HG03175 (cell line): ENCODE data around the gene ATP6V1G2.
"Not testable (repeated sequence)": the region's sequence is repeated elsewhere in the genome, so short reads cannot be mapped to it uniquely, and the experiment has no call there.

ENCODE experiments used
- ATAC-seq: cut with Tn5 transposase; IDR thresholded peaks from one replicate; pipeline ENCODE4 v1.9.1; 2021; ENCODE audit warnings: mild to moderate bottlenecking, moderate library complexity; ENCODE audit not compliant: unreplicated experiment

The ATP6V1G2 gene

DNA sequence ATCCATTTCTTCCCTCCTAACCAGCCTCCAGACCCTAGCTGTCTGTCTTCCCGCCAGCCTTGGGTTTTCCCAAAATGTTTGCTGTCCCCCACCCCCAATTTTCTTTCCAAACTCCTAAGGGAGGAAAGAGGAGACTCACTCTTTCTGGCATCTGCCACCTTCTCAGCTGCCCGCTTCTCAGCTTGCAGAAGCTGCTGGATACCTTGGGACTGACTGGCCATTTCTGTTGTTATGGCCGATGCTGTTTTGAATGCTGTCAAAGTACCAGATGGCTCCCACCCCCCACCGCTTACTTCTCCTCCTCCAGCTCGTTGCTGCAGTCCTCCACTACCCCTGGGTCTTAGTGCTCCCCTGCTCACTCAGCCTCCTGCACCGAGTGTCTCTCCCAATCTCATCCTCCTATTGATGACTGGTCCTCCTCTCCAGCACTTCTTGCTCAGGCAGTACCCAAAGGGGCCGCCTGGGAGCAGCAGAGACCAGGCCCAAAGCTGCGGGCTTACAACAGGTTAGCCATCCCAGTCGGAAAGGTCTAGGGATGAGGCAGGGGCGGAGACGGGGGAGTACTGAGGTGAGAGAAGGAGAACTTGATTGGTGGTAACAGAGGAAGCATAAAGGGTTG is at the start of gene ATP6V1G2:
TSS of gene ATP6V1G2 (minus strand) at position 270 of the 619 bp plus-strand sequence. CDS start at position 221, 49 bp downstream.
- ATAC-seq, result peak; percentile 49

DNA sequence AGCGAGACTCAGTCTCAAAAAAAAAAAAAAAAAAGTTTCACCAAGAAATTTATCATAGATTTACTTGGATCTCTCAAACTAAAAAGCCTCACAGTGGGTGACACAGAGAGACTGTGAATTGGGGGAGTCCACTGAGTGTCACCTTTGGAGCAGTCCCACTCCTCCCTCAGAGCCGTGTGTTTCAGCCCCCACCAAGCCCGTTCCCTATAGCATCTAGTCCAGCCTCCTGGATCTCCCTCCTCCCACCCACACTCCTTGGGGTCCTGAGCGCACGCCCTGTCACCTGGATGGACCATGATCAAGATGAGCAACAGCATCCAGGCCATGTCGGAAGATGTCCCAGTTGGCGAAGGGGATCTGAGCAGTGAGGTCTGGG is 46.0 kb upstream of the ATP6V1G2 start:
- peak; percentile 17 for ATAC-seq

DNA sequence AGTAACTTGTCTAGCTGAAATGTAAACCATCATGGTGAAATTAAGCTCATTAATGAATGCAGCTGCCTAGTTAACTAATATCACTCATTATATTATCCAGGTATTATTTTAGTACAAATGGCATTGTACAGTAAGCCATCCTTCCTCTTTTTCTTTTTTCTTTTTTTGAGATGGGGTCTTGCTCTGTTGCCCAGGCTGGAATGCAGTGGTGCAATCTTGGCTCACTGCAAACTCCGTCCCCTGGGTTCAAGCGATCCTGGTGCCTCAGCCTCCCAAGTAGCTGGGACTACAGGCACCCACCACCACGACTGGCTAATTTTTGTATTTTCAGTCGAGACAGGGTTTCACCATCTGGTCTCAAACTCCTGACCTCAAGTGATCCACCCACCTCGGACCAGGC is 44.3 kb upstream of the ATP6V1G2 start:
- ATAC-seq, result not testable (repeated sequence)

DNA sequence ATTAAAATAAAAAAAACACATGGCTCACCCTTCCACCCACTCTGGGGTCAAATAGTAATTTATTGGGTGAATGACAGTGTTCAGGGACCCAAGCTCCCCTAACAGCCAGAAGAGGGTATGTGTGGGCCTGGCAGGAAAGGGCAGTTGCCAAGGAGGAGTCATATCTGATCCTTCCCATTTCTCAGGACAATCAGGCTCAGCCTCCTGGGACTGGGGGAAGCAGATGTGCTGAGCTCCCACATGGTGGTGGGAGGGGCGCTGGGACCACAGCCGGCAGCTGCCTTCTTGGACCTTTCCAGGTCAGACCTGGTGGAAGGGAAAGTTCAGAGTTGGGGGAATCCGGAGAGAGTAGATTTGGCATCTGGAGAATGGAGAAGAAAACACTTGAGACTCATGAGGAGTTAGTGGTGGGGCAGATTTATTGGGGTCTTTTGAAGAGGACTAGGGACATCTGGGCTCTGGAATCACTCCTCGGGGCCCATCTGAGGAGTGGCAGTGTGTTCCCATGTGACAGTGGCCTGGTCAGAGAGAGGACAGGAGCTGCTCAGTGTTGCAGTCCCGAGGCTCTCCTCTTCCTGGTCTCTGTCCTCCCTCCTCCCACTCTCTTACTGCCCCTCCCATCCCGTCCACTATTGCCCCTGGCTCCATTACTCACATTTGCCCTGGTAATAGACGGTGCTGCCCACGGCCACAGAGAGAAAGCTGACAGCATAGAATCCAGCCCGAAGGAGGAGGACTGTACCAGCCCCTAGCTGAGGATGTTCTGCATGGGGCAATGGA is 42.7 kb upstream of the ATP6V1G2 start:
- ATAC-seq, result no peak

DNA sequence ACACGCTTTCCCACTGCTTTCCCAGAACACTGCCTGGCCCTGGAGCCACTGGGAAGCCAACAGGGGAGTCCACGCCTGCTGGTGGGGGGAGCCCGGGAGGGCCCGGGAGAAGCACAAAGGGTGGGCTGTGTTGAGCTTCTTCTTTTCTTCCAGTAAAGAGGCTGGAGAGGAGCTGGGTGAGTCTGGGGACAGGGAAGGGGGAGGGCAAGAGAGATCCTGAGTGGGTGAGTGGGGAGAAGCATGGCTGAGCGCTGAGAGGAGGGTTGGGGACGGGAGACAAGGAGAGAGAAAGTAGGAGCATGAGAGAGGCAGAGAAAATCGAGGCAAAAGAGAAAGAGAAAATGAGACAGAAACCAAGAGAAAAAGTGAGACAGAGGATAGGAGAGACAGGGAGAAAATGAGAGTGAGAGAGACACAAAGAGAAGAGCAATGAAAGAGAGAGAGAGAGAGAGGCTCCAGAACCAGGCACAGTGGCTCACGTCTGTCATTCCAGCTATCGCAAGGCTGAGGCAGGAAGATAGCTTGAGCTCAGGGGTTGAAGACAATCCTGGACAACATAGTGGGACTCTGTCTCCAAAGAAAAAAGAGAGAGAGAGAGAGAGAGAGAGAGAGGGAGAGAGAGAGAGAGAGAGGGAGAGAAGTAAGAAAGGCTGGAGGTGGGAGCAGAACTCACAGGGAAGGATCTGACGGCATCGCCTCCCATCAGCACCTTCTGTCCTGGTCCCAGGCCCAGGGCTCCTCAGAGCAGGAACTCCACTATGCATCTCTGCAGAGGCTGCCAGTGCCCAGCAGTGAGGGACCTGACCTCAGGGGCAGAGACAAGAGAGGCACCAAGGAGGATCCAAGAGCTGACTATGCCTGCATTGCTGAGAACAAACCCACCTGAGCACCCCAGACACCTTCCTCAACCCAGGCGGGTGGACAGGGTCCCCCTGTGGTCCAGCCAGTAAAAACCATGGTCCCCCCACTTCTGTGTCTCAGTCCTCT is 41.7 kb upstream of the ATP6V1G2 start:
- no peak for ATAC-seq

DNA sequence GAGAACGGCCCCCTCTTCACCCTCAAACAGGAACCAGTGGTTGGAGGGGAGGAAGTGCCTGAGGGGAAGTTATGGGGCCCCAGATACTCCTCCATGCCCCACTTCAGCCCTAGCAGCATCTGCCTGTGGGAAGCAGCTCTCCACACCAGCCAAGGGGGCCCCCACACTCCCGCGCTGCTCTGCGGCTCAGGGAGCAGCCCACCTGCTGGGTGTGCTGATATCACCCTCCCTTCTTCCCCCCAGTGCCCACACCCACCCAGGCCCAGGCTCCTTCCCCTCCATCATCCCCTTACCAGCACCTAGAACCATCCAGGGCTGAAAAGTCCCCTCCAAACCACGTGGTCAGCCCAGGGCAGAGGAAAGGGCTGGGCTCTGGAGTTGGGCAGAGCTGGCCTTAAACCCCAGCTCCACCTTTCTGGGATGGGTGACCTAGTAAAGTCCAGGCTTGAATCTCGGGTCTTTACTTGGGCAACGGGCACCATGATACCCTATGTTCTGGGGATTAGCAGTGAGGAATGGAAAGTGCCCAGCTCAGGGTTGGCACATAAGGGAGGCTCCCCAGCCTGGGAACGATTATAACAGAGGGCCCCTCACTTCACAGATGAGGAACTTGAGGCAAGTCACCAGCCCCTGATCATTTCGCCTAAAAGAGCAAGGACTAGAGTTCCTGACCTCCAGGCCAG is 40.3 kb upstream of the ATP6V1G2 start:
- no peak for ATAC-seq

DNA sequence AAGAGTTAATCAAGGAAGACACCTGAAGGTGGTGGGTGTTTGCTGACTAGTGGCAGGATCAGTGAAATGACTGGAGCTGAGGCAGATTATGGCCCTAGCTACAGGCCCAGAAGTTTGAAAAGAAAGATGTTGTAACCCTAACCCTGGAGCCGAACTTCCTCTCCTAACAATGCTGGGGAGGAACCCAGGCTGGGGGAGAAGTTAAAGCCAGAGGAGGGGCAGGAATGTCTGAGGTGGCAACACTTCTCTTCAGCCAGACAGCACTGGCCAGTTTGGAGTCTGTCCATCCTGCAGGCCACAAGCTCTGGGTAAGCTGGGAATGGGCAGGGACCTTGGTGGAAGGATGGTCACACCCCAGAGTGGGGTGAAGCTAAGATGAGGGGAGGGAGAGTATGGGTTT is 39.6 kb upstream of the ATP6V1G2 start, which contains the start of gene LST1:
TSS of gene LST1 (plus strand) at position 270 of the 400 bp plus-strand sequence. CDS start 1,023 bp downstream, outside the sequence.
- no peak for ATAC-seq

DNA sequence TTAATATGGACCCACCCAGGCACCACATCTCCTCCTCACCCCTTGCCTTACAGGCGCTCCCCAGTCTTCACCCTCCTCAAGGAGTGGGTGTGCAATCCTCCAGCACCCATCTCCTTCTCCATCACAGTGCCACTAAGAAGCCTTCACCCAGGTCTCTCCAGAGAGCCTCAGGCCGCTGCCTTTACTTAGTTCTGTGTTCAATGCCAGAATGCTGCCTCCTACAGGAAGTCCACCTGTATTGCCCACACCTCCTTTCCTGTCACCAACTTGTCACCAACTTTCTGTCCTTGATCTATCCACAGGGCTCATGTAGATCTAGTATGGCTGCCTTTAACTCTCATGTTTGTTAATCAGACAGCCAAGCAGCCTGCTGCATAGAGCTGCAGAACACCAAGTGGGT is 39.1 kb upstream of the ATP6V1G2 start:
- no peak for ATAC-seq

DNA sequence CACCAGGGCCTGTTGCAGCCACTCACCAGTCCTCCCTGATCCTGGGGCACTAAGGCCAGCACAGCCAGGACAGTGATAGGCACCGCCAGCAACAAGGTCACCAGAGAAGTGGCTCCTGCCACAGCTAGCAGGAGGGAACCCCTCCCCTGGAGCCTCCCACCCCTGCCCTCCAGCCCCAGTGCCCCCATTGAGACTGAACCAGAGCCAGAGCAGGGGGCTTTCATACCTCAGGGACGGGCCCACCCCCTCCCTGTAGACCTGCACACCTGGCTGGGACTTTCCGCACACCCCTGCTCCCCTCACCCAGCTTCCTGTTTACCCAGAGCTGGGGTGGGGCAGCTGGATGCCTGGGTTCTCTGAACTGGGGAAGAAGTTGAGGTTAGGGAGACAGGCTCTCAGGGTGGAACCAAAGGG is 35.8 kb upstream of the ATP6V1G2 start, which contains the start of gene LTB:
TSS of gene LTB (minus strand) at position 195 of the 414 bp plus-strand sequence. CDS start at position 188, 7 bp downstream.
- no peak for ATAC-seq

DNA sequence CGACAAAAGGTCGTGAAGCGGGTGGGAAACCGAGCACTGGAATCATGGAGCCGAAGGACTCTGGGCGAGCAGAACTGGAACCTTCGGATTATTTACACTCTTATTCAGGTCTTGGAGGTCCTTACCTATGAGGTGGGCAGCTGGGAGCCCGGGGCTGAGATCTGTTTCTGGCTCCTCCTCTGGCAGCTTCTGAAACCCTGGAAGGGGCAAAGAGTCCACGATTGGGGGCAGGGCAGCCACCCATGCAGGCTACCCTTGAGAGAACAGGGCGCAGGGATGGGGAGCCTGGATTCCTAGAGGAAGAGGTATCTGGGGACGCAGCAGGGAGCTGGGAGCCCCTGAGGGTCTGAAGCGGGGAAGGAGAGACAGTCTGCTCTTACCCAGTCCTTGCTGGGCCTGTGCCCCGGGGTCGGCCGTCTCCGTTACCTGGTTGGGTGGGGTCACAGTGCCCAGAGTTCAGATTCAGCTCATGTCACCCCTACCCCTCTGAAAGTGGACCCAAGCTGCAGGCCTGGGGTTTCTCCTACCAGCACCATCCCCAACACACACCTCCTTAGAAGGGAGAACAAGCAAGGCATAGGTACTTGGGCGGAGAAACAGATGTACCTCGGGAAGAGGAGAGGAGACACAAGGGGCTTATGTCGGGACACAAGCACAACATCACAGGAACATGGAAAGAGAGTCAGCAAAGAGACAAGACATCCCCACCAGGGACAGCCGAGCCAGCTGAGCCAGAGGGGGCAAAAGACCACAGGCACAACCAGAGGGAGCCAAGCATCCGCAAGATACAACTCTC is 35.2 kb upstream of the ATP6V1G2 start:
- no peak for ATAC-seq

DNA sequence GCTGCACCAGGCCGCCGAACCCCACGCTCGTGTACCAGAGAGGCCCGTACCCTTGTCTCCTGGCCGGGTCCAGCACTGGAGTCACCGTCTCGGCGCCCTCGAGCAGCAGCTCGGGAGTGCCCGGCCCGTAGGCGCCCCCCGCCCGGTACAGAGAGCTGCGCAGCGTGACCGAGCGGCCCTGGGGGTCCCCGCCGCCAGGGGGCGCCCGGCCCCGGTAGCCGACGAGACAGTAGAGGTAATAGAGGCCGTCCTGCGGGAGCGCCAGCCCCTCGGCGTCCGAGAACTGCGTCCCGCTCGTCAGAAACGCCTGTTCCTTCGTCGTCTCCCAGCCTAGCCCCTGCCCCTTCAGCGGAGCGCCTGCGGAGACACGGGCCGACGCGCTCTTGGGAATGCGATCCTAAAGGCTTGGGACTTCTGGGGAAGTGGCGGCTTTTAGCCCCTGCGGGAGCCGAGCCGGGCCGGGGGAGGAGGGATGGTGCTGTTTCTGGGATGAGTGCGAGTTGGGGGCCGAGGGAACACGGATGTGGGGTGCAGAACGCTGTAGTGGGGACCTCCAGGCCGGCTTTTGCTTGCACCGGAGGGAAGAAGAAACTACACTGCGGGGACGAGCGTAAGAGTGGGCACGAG is 34.5 kb upstream of the ATP6V1G2 start:
- peak; percentile 61 for ATAC-seq

DNA sequence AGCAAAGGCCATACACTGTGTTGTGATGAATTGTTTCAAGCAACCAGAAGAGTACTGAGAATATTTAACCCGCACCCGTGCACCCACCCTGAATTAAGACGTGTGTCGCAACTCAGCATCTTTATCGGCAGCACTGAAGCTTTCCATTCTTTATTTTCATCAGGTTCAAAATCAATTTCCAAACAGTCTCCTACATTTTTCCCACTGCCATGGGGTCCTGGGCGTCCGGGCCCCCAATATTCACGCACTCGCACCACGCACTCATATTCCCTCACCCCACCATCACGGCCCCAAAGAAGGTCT is 34.0 kb upstream of the ATP6V1G2 start:
- no peak for ATAC-seq

DNA sequence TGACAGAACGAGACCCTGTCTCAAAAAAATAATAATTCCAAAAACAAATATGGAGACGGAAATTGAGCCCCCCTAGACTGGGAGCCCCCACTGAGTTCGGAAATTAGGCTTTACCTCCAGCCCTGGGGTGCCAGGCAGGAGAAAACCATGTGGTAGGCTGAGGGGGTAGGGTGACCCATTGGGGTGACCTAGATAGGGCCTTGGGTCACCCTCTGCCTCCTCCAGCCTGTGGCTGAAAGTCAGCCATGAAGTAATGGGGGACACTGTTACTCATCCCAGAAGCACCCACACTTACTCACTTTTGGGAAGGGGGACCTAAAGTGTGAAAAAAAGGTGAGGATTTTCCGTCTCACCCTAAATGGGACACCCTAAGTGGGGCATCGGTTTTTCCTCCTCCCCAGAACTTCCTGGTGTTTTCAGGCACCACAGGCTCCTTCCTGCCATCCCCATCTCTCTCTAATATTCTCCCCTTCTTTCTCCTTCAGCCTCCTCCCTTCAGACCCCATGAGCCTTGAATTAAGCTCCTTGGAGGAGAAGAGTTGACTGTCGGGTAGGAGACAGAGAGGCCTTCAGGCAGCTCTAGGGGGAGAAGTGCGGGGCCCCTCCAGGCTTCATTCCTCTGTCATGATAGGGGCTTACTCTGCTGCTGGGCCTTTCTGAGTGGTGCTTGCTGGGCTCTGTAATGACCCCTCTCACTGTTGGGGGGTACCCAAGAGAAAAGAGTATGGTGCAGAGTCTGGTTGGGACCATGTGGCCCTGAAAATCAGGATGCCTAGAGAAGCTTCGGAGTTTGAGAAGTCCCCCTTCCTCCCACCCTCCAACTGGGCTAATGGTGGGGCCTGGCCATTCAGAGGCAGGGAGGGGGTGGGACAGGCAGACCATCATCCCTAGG is 33.4 kb upstream of the ATP6V1G2 start:
- ATAC-seq, result no peak

DNA sequence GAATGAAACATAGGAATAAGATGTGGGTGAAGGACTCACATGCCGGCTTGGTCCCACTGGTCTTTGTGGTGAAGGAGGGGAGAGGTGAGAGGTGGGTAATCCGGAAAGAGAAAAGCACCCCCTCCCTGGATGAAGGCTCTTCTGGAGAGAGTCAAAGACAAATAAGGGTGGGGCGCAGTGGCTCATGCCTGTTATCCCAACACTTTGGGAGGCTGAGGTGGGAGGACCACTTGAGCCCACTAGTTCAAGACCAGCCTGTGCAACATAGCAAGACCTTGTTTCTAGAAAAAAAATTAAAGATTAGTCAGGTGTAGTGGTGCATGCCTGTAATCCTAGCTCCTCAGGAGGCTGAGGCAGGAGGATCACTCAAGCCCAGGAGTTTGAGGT is 32.7 kb upstream of the ATP6V1G2 start:
- ATAC-seq, result no peak

DNA sequence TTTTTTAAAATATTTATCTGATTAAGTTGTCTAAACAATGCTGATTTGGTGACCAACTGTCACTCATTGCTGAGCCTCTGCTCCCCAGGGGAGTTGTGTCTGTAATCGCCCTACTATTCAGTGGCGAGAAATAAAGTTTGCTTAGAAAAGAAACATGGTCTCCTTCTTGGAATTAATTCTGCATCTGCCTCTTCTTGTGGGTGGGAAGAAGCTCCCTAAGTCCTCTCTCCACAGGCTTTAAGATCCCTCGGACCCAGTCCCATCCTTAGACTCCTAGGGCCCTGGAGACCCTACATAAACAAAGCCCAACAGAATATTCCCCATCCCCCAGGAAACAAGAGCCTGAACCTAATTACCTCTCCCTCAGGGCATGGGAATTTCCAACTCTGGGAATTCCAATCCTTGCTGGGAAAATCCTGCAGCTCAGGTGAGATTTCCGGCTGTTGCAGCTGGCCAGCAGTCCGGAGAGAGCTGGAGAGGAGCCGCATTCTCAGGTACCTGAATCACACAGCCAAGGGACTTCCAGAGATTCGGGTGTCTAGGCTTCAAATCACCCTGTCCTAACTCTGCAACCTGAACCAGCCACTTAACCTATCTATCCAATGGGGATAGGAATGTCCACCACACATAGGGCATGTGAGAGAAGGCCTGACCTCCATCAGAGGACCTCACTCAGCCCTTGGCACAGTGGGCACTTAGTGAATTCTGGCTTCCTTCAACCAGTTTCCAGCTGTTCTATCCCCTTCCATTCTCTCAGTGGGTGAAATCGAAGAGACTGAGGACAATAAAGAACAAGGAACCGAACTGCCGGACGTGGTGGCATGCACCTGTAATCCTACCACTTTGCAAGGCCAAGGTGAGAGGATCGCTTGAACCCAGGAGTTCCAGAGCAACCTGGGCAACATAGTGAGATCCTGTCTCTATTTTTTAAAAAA is 32.0 kb upstream of the ATP6V1G2 start:
- no peak for ATAC-seq

DNA sequence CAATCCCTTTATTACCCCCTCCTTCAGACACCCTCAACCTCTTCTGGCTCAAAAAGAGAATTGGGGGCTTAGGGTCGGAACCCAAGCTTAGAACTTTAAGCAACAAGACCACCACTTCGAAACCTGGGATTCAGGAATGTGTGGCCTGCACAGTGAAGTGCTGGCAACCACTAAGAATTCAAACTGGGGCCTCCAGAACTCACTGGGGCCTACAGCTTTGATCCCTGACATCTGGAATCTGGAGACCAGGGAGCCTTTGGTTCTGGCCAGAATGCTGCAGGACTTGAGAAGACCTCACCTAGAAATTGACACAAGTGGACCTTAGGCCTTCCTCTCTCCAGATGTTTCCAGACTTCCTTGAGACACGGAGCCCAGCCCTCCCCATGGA is 31.2 kb upstream of the ATP6V1G2 start:
- ATAC-seq, result no peak

DNA sequence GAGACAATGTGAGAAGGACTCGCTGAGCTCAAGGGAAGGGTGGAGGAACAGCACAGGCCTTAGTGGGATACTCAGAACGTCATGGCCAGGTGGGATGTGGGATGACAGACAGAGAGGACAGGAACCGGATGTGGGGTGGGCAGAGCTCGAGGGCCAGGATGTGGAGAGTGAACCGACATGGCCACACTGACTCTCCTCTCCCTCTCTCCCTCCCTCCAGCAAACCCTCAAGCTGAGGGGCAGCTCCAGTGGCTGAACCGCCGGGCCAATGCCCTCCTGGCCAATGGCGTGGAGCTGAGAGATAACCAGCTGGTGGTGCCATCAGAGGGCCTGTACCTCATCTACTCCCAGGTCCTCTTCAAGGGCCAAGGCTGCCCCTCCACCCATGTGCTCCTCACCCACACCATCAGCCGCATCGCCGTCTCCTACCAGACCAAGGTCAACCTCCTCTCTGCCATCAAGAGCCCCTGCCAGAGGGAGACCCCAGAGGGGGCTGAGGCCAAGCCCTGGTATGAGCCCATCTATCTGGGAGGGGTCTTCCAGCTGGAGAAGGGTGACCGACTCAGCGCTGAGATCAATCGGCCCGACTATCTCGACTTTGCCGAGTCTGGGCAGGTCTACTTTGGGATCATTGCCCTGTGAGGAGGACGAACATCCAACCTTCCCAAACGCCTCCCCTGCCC is 30.6 kb upstream of the ATP6V1G2 start:
- no peak for ATAC-seq
